ENCODE data around the gene CERS3. TPM values are rescaled to one million over a fixed set of nuclear protein-coding genes. Genes with fewer than 3 reads are reported as not detected.

Gene CERS3
- total RNA-seq, 4 donors from 2014 or later, result 105 to 191 (median 149) TPM

- no peak for DNase-seq (ENCODE audit: low spot score in 2 of 2)
- no peak overlapping the region for H3K4me3 ChIP-seq (ENCODE audit: low read depth, poor library complexity, severe bottlenecking)
- WGBS, 2 donors, result 64 to 66% methylated on average over 7 of the region's 7 CpGs
- TF ChIP-seq CTCF (IDR thresholded peaks at IDR 0.05), result no peak
- TF ChIP-seq POLR2A (IDR thresholded peaks at IDR 0.05), result no peak
- intact Hi-C loops (cut with DNase I; ENCODE audit: low total_unique reads), result no loop called here
Measured at GRCh38 chr15:100520132-100520921, 8.4 kb downstream of the CERS3 start.

GRCh38 chr15:100517846-100518245, 10.9 kb downstream of the CERS3 start:
- intact Hi-C loops (cut with DNase I; ENCODE audit: low total_unique reads), result no loop called here
- DNase-seq (ENCODE audit: low spot score in 2 of 2), result no peak
- WGBS, 2 donors, result 71 to 78% methylated on average over 3 of the region's 3 CpGs
- no peak for TF ChIP-seq POLR2A (IDR thresholded peaks at IDR 0.05)
- TF ChIP-seq CTCF (IDR thresholded peaks at IDR 0.05), result no peak
- no peak overlapping the region for H3K4me3 ChIP-seq (ENCODE audit: low read depth, poor library complexity, severe bottlenecking)

GRCh38 chr15:100516643-100517512, 11.9 kb downstream of the CERS3 start:
- DNase-seq (ENCODE audit: low spot score in 2 of 2), result no peak
- intact Hi-C loops (cut with DNase I; ENCODE audit: low total_unique reads), result no loop called here
- 58 to 63% methylated on average over 5 of the region's 5 CpGs for WGBS, 2 donors
- H3K4me3 ChIP-seq (ENCODE audit: low read depth, poor library complexity, severe bottlenecking), result no peak overlapping the region
- TF ChIP-seq CTCF (IDR thresholded peaks at IDR 0.05) (no peak), POLR2A (IDR thresholded peaks at IDR 0.05) (no peak)

GRCh38 chr15:100515758-100516157, 13.0 kb downstream of the CERS3 start:
- H3K4me3 ChIP-seq (ENCODE audit: low read depth, poor library complexity, severe bottlenecking), result no peak overlapping the region
- WGBS, 2 donors, result 41 to 50% methylated on average over 4 of the region's 4 CpGs
- intact Hi-C loops (cut with DNase I; ENCODE audit: low total_unique reads), result no loop called here
- no peak for DNase-seq (ENCODE audit: low spot score in 2 of 2)
- no peak for TF ChIP-seq CTCF (IDR thresholded peaks at IDR 0.05)
- no peak for TF ChIP-seq POLR2A (IDR thresholded peaks at IDR 0.05)

- H3K4me3 ChIP-seq (ENCODE audit: low read depth, poor library complexity, severe bottlenecking), result no peak overlapping the region
- TF ChIP-seq POLR2A (IDR thresholded peaks at IDR 0.05) (no peak), CTCF (IDR thresholded peaks at IDR 0.05) (no peak)
- whole genome bisulfite sequencing, 2 donors, result 62 to 64% methylated on average over 7 of the region's 7 CpGs
- intact Hi-C loops (cut with DNase I; ENCODE audit: low total_unique reads), result no loop called here
- DNase-seq (ENCODE audit: low spot score in 2 of 2), result no peak
Measured at GRCh38 chr15:100508641-100509300, 20.0 kb downstream of the CERS3 start.

Measured in lower leg skin (tissue), 4 donors.